SK-N-SH (cell line): ENCODE results near the gene MRPL1. TPM values are rescaled to one million over a fixed set of nuclear protein-coding genes. Genes with fewer than 3 reads are reported as not detected.

ENCODE experiments used
- CTCF ChIA-PET: fragments of 300-600, 350-600 bp; formaldehyde crosslinking; extraction: SDS; loops from one replicate; lab custom pipeline; 2021; lab: Yijun Ruan, JAX
- POLR2A ChIA-PET: fragments of 350-600 bp; sonication (Branson Sonifier 250); formaldehyde crosslinking; extraction: SDS; loops from one replicate; lab custom pipeline; 2020; ENCODE audit warnings: antibody characterized with exemption, inconsistent platforms; lab: Yijun Ruan, JAX
- DNase-seq: peaks from one replicate; pipeline ENCODE4 v3.0.0; 2012
- H2AFZ ChIP-seq: fragments of 200-600 bp; sonication (generic); 2 replicates; pipeline ENCODE4 v1.8.1; 2016; ENCODE audit warnings: antibody characterized with exemption, mild to moderate bottlenecking, low read depth
- H3F3A ChIP-seq: fragments of 200-600 bp; sonication (generic); replicated peaks from 2 replicates; pipeline ENCODE3; 2016; ENCODE audit warnings: antibody characterized with exemption, mild to moderate bottlenecking; ENCODE audit not compliant: insufficient read depth
- H3K27ac ChIP-seq, 2 experiments: fragments of 200-500 bp in 1 of 2; fragments of 200-600 bp in 1 of 2; sonication (Bioruptor generic) in 1 of 2; sonication (generic), shearing (Covaris generic) in 1 of 2; 2 replicates each; pipeline versions ENCODE4 v1.5.1 to v1.6.1; 2014 to 2016; ENCODE audit warnings: low read depth in 2 of 2, inconsistent platforms in 1 of 2, low read length in 1 of 2, mild to moderate bottlenecking in 1 of 2, mixed read lengths in 1 of 2
- H3K27me3 ChIP-seq: fragments of 200-600 bp; sonication (generic), shearing (Covaris generic); 2 replicates; pipeline ENCODE4 v1.6.1; 2016; ENCODE audit warnings: mixed run types; ENCODE audit not compliant: insufficient read depth
- H3K36me3 ChIP-seq, 2 experiments: fragments of 200-500 bp in 1 of 2; fragments of 200-600 bp in 1 of 2; sonication (Bioruptor generic) in 1 of 2; sonication (generic) in 1 of 2; replicated peaks in 1 of 2; 2 replicates each; pipeline versions ENCODE3 to v1.5.1; 2014 to 2016; ENCODE audit warnings: low read length in 1 of 2, mild to moderate bottlenecking in 1 of 2; ENCODE audit not compliant: insufficient read depth in 2 of 2, control insufficient read depth in 1 of 2
- H3K4me1 ChIP-seq, 2 experiments: fragments of 200-500 bp in 1 of 2; fragments of 200-600 bp in 1 of 2; sonication (Bioruptor generic) in 1 of 2; sonication (generic), shearing (Covaris generic) in 1 of 2; 2 replicates each; pipeline versions ENCODE4 v1.5.1 to v1.6.1; 2014 to 2016; ENCODE audit warnings: low read depth in 1 of 2, low read length in 1 of 2, mixed run types in 1 of 2; ENCODE audit not compliant: insufficient read depth in 2 of 2, control insufficient read depth in 1 of 2
- H3K4me2 ChIP-seq: fragments of 200-600 bp; sonication (generic), shearing (Covaris generic); 2 replicates; pipeline ENCODE4 v1.6.1; 2017; ENCODE audit warnings: mixed run types
- H3K4me3 ChIP-seq, 2 experiments: fragments of 200-500 bp in 1 of 2; fragments of 200-600 bp in 1 of 2; sonication (Bioruptor generic) in 1 of 2; sonication (generic), shearing (Covaris generic) in 1 of 2; 2 replicates each; pipeline versions ENCODE4 v1.5.1 to v1.8.1; 2014 to 2016; ENCODE audit warnings: low read depth in 2 of 2, inconsistent platforms in 1 of 2, low read length in 1 of 2, mild to moderate bottlenecking in 1 of 2, mixed read lengths in 1 of 2, moderate library complexity in 1 of 2
- H3K79me2 ChIP-seq: fragments of 200-600 bp; sonication (generic); 2 replicates; pipeline ENCODE4 v1.8.1; 2017; ENCODE audit warnings: mild to moderate bottlenecking; ENCODE audit not compliant: insufficient read depth
- H3K9ac ChIP-seq: fragments of 200-600 bp; sonication (generic); 2 replicates; pipeline ENCODE4 v1.6.1; 2017; ENCODE audit warnings: mixed run types
- H3K9me2 ChIP-seq: fragments of 200-600 bp; sonication (generic); 2 replicates; pipeline ENCODE4 v1.6.1; 2017; ENCODE audit warnings: mixed run types
- H3K9me3 ChIP-seq: fragments of 200-600 bp; sonication (generic); 2 replicates; pipeline ENCODE4 v1.6.1; 2017; ENCODE audit warnings: mixed run types, mild to moderate bottlenecking, moderate library complexity
- H4K20me1 ChIP-seq: fragments of 200-600 bp; sonication (generic); 2 replicates; pipeline ENCODE4 v1.6.1; 2017; ENCODE audit warnings: mild to moderate bottlenecking, mixed run types; ENCODE audit not compliant: insufficient read depth
- CTCF ChIP-seq: fragments of 200-600 bp; sonication (generic); IDR thresholded peaks from 2 replicates; pipeline ENCODE4 v1.6.1; 2017; ENCODE audit warnings: antibody characterized with exemption, mild to moderate bottlenecking, moderate library complexity
- ELF1 ChIP-seq: IDR thresholded peaks from 2 replicates; pipeline ENCODE4 v1.4.0; 2012
- EP300 ChIP-seq, 2 experiments: IDR thresholded peaks; 2 replicates each; pipeline versions ENCODE4 v1.4.0 to v1.6.1; 2012; ENCODE audit warnings: borderline replicate concordance in 1 of 2, low read depth in 1 of 2, low read length in 1 of 2
- FOSL2 ChIP-seq: IDR thresholded peaks from 2 replicates; pipeline ENCODE4 v1.4.0; 2012; ENCODE audit warnings: low read depth, mild to moderate bottlenecking, moderate library complexity, borderline replicate concordance
- FOXM1 ChIP-seq: IDR thresholded peaks from 2 replicates; pipeline ENCODE4 v1.4.0; 2012; ENCODE audit warnings: low read depth, mild to moderate bottlenecking
- GATA2 ChIP-seq: sonication (generic); formaldehyde crosslinking; IDR thresholded peaks from 2 replicates; pipeline ENCODE4 v1.5.0; 2020; ENCODE audit warnings: mild to moderate bottlenecking, missing genetic modification reagents
- JUND ChIP-seq: IDR thresholded peaks from 2 replicates; pipeline ENCODE4 v1.4.0; 2012
- RCOR1 ChIP-seq: fragments of 150-350 bp; IDR thresholded peaks from 2 replicates; pipeline ENCODE4 v1.6.1; 2017; ENCODE audit warnings: antibody characterized with exemption, low read length
- RFX5 ChIP-seq: IDR thresholded peaks from 2 replicates; pipeline ENCODE4 v1.6.1; 2012; ENCODE audit warnings: mild to moderate bottlenecking, improper control_type of control experiment, low read length
- SMC3 ChIP-seq: IDR thresholded peaks from 2 replicates; pipeline ENCODE4 v1.6.1; 2012; ENCODE audit warnings: low read depth, low read length, improper control_type of control experiment
- USF1 ChIP-seq: IDR thresholded peaks from 2 replicates; pipeline ENCODE4 v1.4.0; 2012; ENCODE audit warnings: low read depth, borderline replicate concordance
- YY1 ChIP-seq: IDR thresholded peaks from 2 replicates; pipeline ENCODE4 v1.4.0; 2012; ENCODE audit warnings: low read depth, mild to moderate bottlenecking
- WGBS: methylation state at CpG from one replicate; pipeline ENCODE4 v1.1.6; 2017; ENCODE audit warnings: low lambda C conversion rate; 5-methylcytosine and 5-hydroxymethylcytosine counted together
- polyA plus RNA-seq, 3 experiments: library from polyadenylated mRNA; depleted of rRNA; stranded (reverse); fragments of >200 nt; gene quantifications; 2 replicates each; pipeline ENCODE4 v1.2.3, GENCODE V29; 2012

Gene MRPL1
- polyA plus RNA-seq, 1 of the 3 experiments (the other 2 are of a cell fraction), result 11.0 TPM

GRCh38 chr4:77927991-77928925 is 65.6 kb downstream of the MRPL1 start:
- H3K9me3 ChIP-seq, result 0 out of 2 replicates have a peak, but pooled peaks cover 8% of the 10 kb centered on the region
- H4K20me1 ChIP-seq, result no peaks in the 10 kb centered on the region
- peaks cover 5 to 15% of the 10 kb centered on the region in 2 experiments for H3K36me3 ChIP-seq
- H3K27me3 ChIP-seq, result no peaks in the 10 kb centered on the region
- no peak overlapping the region for H3K4me3 ChIP-seq
- CTCF ChIA-PET, result interaction anchor here (0.6 to 1.3 kb wide), 2 partner anchors 32 to 373 kb away, joined by 3 to 6 read pairs; no protein-coding TSS in a partner anchor
- H3K4me1 ChIP-seq, result peaks cover 0 to 12% of the 10 kb centered on the region in 2 experiments; a peak in 1 of 4 replicates
- no peaks in the 10 kb centered on the region for H3K9me2 ChIP-seq
- 93% methylated on average over 1 of the region's 1 CpG for WGBS
- H3K4me2 ChIP-seq, result no peak overlapping the region
- no peak for TF ChIP-seq ELF1
- no peak for TF ChIP-seq YY1
- no peak for TF ChIP-seq EP300 (IDR thresholded peaks at IDR 0.05; ENCODE audit: borderline replicate concordance in 1 of 2, low read depth in 1 of 2, low read length in 1 of 2)
- no peak for TF ChIP-seq SMC3
- TF ChIP-seq RFX5, result no peak
- no peak for TF ChIP-seq USF1
- 0 out of 2 replicates have a peak, but pooled peaks have one; percentile 3 for TF ChIP-seq JUND
- TF ChIP-seq FOXM1, result no peak
- TF ChIP-seq, all 33 proteins: peak for 1
- Histone ChIP-seq H3K9ac (no peak overlapping the region), H3K27ac (peak overlapping the region in 1 of 2 experiments; percentile 58; a peak in 2 of 4 replicates), H3K79me2 (no peaks in the 10 kb centered on the region; the same call in 1 of the 2 replicates), H3F3A (peaks cover 17% of the 10 kb centered on the region), H2AFZ (no peak overlapping the region)
- POLR2A ChIA-PET, result no interaction called here
- no peak for DNase-seq

- Histone ChIP-seq H3K9ac (no peak overlapping the region), H2AFZ (no peak overlapping the region), H3K4me1 (peaks cover 0 to 12% of the 10 kb centered on the region in 2 experiments; a peak in 1 of 4 replicates), H3K4me3 (no peak overlapping the region), H3K4me2 (no peak overlapping the region), H3F3A (peaks cover 12% of the 10 kb centered on the region), H3K27me3 (no peaks in the 10 kb centered on the region), H3K9me3 (0 out of 2 replicates have a peak, but pooled peaks cover 8% of the 10 kb centered on the region), H3K79me2 (no peaks in the 10 kb centered on the region; the same call in 1 of the 2 replicates), H4K20me1 (no peaks in the 10 kb centered on the region)
- WGBS, result 98% methylated on average over 7 of the region's 7 CpGs
- POLR2A ChIA-PET, result no interaction called here
- TF ChIP-seq CTCF, result no peak
- TF ChIP-seq EP300 (IDR thresholded peaks at IDR 0.05; ENCODE audit: borderline replicate concordance in 1 of 2, low read depth in 1 of 2, low read length in 1 of 2), result no peak
- no peak for TF ChIP-seq GATA2 (CRISPR knock-in tag)
- no peak for TF ChIP-seq RCOR1
- no peak for TF ChIP-seq USF1
- TF ChIP-seq FOSL2, result no peak
- TF ChIP-seq, all 33 proteins: peak for 0
- Histone ChIP-seq H3K36me3 (peaks cover 8 to 9% of the 10 kb centered on the region in 2 experiments), H3K27ac (no peak overlapping the region), H3K9me2 (no peaks in the 10 kb centered on the region)
- CTCF ChIA-PET, result interaction anchor here (1.2 kb wide), 1 partner anchor 12 kb away, joined by 4 read pairs; no protein-coding TSS in a partner anchor
- no peak for DNase-seq
These were observed 67.6 kb downstream of the MRPL1 start for GRCh38 chr4:77930154-77930639.
